K562 (cell line): ENCODE measurements around the gene MAML1. TPM values are rescaled to one million over a fixed set of nuclear protein-coding genes. Genes with fewer than 3 reads are reported as not detected.

ENCODE experiments used
- CBFB ChIP-seq: sonication (generic); formaldehyde crosslinking; IDR thresholded peaks from 2 replicates; pipeline ENCODE4 v1.4.0; 2020; ENCODE audit warnings: mild to moderate bottlenecking, missing genetic modification reagents
- FOXJ3 ChIP-seq: sonication (generic); formaldehyde crosslinking; IDR thresholded peaks from 2 replicates; pipeline ENCODE4 v1.4.0; 2020; ENCODE audit warnings: mild to moderate bottlenecking, missing genetic modification reagents
- FOXK1 ChIP-seq: sonication (generic); formaldehyde crosslinking; IDR thresholded peaks from 2 replicates; pipeline ENCODE4 v1.8.0; 2022; ENCODE audit warnings: missing genetic modification reagents, mild to moderate bottlenecking, borderline replicate concordance
- HDAC1 ChIP-seq, 2 experiments: fragments of 450-650 bp; IDR thresholded peaks; 2 replicates each; pipeline ENCODE4 v1.6.1; 2016 to 2017; ENCODE audit warnings: inconsistent platforms in 1 of 2, mild to moderate bottlenecking in 1 of 2, moderate library complexity in 1 of 2
- HNRNPH1 ChIP-seq: fragments of 200-400 bp; formaldehyde crosslinking; optimal IDR thresholded peaks from 2 replicates; pipeline ENCODE3; 2017; ENCODE audit warnings: low read depth, mild to moderate bottlenecking, low read length, moderate library complexity
- L3MBTL2 ChIP-seq: fragments of 450-650 bp; IDR thresholded peaks from 2 replicates; pipeline ENCODE4 v1.6.1; 2016; ENCODE audit warnings: mild to moderate bottlenecking, moderate library complexity
- LARP7 ChIP-seq: fragments of 450-650 bp; IDR thresholded peaks from 2 replicates; pipeline ENCODE4 v1.6.1; 2016
- POLR2A ChIP-seq: fragments of 450-650 bp; conservative IDR thresholded peaks from 2 replicates; pipeline ENCODE4 v1.6.1; 2016
- POLR2AphosphoS5 ChIP-seq: IDR thresholded peaks from 2 replicates; pipeline ENCODE4 v1.6.1; 2011; ENCODE audit warnings: mild to moderate bottlenecking, low read depth, low read length, moderate library complexity; ENCODE audit not compliant: control insufficient read depth, insufficient read depth
- RB1 ChIP-seq: fragments of 450-650 bp; IDR thresholded peaks from 2 replicates; pipeline ENCODE4 v1.6.1; 2017; ENCODE audit warnings: low read depth, mild to moderate bottlenecking
- RBM14 ChIP-seq: fragments of 200-400 bp; formaldehyde crosslinking; IDR thresholded peaks from 2 replicates; pipeline ENCODE4 v1.6.1; 2018; ENCODE audit warnings: low read depth, mild to moderate bottlenecking, low read length, moderate library complexity, borderline replicate concordance; ENCODE audit not compliant: insufficient read depth
- SMAD1 ChIP-seq: fragments of 150-350 bp; IDR thresholded peaks from 2 replicates; pipeline ENCODE4 v1.6.1; 2014; ENCODE audit warnings: low read length, low read depth; ENCODE audit not compliant: partially characterized antibody
- TCFL5 ChIP-seq: fragments of 250-450 bp; sonication (Bioruptor Pico); conservative IDR thresholded peaks from 2 replicates; pipeline ENCODE4 v1.6.1; 2021; ENCODE audit warnings: mild to moderate bottlenecking, moderate library complexity, matching md5 sums
- ZFX ChIP-seq: sonication (generic); formaldehyde crosslinking; IDR thresholded peaks from 2 replicates; pipeline ENCODE4 v1.8.0; 2022; ENCODE audit warnings: mild to moderate bottlenecking, missing genetic modification reagents, moderate library complexity
- ZKSCAN1 ChIP-seq: fragments of 150-350 bp; IDR thresholded peaks from 2 replicates; pipeline ENCODE4 v1.6.1; 2016; ENCODE audit warnings: low read depth, low read length
- ZNF124 ChIP-seq: sonication (generic); formaldehyde crosslinking; IDR thresholded peaks from 2 replicates; pipeline ENCODE4 v1.8.1; 2022; ENCODE audit warnings: missing genetic modification reagents
- ZNF224 ChIP-seq: sonication (generic); formaldehyde crosslinking; IDR thresholded peaks from 2 replicates; pipeline ENCODE4 v1.8.0; 2022; ENCODE audit warnings: mild to moderate bottlenecking, missing genetic modification reagents
- ZNF586 ChIP-seq: fragments of 450-650 bp; formaldehyde crosslinking; conservative IDR thresholded peaks from 2 replicates; pipeline ENCODE4 v1.4.0; 2020; ENCODE audit warnings: mild to moderate bottlenecking, moderate library complexity
- ZNF76 ChIP-seq: fragments of 250-450 bp; sonication (Bioruptor Pico); IDR thresholded peaks from 2 replicates; pipeline ENCODE4 v1.4.0; 2020; ENCODE audit warnings: mild to moderate bottlenecking, moderate library complexity, borderline replicate concordance
- ZNF764 ChIP-seq: fragments of 250-450 bp; sonication (Bioruptor Pico); IDR thresholded peaks from 2 replicates; pipeline ENCODE4 v1.4.0; 2020; ENCODE audit warnings: low read depth, mild to moderate bottlenecking, moderate library complexity
- ZNF79 ChIP-seq: fragments of 250-450 bp; sonication (Bioruptor Pico); IDR thresholded peaks from 2 replicates; pipeline ENCODE4 v1.4.0; 2020; ENCODE audit warnings: low read depth, mild to moderate bottlenecking, moderate library complexity
- polyA plus RNA-seq, 8 experiments: library from polyadenylated mRNA; depleted of rRNA in 4 of 8; stranded (reverse) in 5 of 8; unstranded in 3 of 8; fragments of >200 nt; fragmentation: Nextera tagmentation in 2 of 8; fragmentation: Illumina TruSeq in 1 of 8; extraction: Ambion mirVana in 2 of 8; extraction: Trizol in 1 of 8; gene quantifications; 2 replicates each; pipeline versions ENCODE4 v1.2.1 to v1.2.3, GENCODE V29; 2011 to 2014; ENCODE audit warnings: inconsistent platforms in 1 of 8, missing spikeins in 1 of 8
- total RNA-seq, 7 experiments: library from RNA; depleted of rRNA in 6 of 7; stranded (reverse); fragments of >200 nt in 6 of 7; fragmentation: Illumina TruSeq in 2 of 7; extraction: Trizol in 2 of 7; gene quantifications; 2 replicates each; pipeline versions ENCODE4 v1.2.1 to v1.2.3, GENCODE V29; 2011 to 2021; ENCODE audit warnings: low replicate concordance in 1 of 7
- TF ChIP-seq, protein P1 (sequence below): fragments of 250-450 bp; sonication (Bioruptor Pico); IDR thresholded peaks from 2 replicates; pipeline ENCODE4 v1.9.0; 2021; ENCODE audit warnings: mild to moderate bottlenecking, inconsistent platforms
- TF ChIP-seq, protein P2 (sequence below), 2 experiments: IDR thresholded peaks; 2 replicates each; pipeline ENCODE4 v1.6.1; 2011; ENCODE audit warnings: borderline replicate concordance in 1 of 2, control low read depth in 1 of 2, low read depth in 1 of 2, low read length in 1 of 2, mild to moderate bottlenecking in 1 of 2, mixed read lengths in 1 of 2, moderate library complexity in 1 of 2; ENCODE audit not compliant: insufficient read depth in 1 of 2, insufficient read length in 1 of 2, poor library complexity in 1 of 2, severe bottlenecking in 1 of 2; ENCODE audit errors: extremely low read depth in 1 of 2
- TF ChIP-seq, protein P3 (sequence below): sonication (generic); formaldehyde crosslinking; IDR thresholded peaks from 2 replicates; pipeline ENCODE4 v1.8.1; 2023; ENCODE audit warnings: mild to moderate bottlenecking, missing genetic modification reagents

MAML1 gene
- total and polyA plus RNA-seq, 9 of the 15 experiments (the other 6 are each of a cell fraction or from before 2014, with no cell fraction given): 0.32 to 18.4 (median 7.0) TPM

DNA sequence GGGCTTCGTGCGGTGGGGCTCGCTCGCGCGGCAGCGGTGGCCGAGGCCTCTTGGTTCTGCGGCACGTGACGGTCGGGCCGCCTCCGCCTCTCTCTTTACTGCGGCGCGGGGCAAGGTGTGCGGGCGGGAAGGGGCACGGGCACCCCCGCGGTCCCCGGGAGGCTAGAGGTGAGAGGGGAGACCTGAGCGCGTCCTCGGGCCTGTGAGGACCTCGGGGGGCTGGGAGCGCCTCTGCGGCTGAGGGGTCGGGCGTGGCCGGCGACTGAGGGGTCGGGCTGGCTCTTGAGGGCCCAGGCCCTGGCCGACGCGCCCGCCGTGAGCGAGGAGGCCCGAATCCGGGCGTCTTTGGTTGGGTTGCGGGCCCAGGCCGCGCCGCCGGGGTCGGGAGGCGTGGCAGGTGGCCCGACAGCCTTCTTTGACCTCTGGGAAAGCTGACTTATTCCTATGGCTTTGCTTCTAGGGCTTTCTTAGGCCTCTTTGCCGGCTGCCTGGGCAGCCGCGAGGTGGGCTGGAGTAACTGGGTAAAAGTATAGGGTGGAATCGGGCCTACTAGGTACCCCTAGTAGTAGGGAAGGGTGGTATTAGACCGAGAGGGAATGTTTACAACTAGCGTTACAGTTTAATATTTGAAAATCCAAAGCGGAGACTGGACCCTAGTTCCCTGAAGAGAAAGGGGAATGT is 33.5 kb upstream of the MAML1 start, which contains the start of gene CANX (continued):
- TF ChIP-seq, protein P1, sequence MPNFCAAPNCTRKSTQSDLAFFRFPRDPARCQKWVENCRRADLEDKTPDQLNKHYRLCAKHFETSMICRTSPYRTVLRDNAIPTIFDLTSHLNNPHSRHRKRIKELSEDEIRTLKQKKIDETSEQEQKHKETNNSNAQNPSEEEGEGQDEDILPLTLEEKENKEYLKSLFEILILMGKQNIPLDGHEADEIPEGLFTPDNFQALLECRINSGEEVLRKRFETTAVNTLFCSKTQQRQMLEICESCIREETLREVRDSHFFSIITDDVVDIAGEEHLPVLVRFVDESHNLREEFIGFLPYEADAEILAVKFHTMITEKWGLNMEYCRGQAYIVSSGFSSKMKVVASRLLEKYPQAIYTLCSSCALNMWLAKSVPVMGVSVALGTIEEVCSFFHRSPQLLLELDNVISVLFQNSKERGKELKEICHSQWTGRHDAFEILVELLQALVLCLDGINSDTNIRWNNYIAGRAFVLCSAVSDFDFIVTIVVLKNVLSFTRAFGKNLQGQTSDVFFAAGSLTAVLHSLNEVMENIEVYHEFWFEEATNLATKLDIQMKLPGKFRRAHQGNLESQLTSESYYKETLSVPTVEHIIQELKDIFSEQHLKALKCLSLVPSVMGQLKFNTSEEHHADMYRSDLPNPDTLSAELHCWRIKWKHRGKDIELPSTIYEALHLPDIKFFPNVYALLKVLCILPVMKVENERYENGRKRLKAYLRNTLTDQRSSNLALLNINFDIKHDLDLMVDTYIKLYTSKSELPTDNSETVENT (CRISPR knock-in tag): peak; percentile 77
- TF ChIP-seq HDAC1 (IDR thresholded peaks at IDR 0.05) (peak in 1 of 2 experiments; percentile 56; a peak in 2 of 4 replicates), FOXJ3 (CRISPR knock-in tag) (no peak), LARP7 (no peak), SMAD1 (peak; percentile 84), RB1 (peak; percentile 47; the same call in 1 of the 2 replicates), POLR2AphosphoS5 (peak; percentile 80), ZNF76 (CRISPR knock-in tag) (0 out of 2 replicates have a peak, but pooled peaks have one; percentile 17), CBFB (CRISPR knock-in tag) (peak; percentile 36; the same call in 1 of the 2 replicates), ZNF124 (no peak), ZNF224 (CRISPR knock-in tag) (no peak), RBM14 (0 out of 2 replicates have a peak, but pooled peaks have one; percentile 57), ZNF79 (no peak), HNRNPH1 (peak; percentile 60), POLR2A (peak; percentile 86), ZFX (peak; percentile 96), ZNF764 (no peak), L3MBTL2 (peak; percentile 95), ZKSCAN1 (0 out of 2 replicates have a peak, but pooled peaks have one; percentile 10), ZNF586 (CRISPR knock-in tag) (no peak), FOXK1 (CRISPR knock-in tag) (peak; percentile 39; the same call in 1 of the 2 replicates), TCFL5 (CRISPR knock-in tag) (no peak)
- TF ChIP-seq, protein P2, sequence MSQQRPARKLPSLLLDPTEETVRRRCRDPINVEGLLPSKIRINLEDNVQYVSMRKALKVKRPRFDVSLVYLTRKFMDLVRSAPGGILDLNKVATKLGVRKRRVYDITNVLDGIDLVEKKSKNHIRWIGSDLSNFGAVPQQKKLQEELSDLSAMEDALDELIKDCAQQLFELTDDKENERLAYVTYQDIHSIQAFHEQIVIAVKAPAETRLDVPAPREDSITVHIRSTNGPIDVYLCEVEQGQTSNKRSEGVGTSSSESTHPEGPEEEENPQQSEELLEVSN (IDR thresholded peaks at IDR 0.05; ENCODE audit: borderline replicate concordance in 1 of 2, extremely low read depth in 1 of 2, insufficient read depth in 1 of 2, insufficient read length in 1 of 2, low read depth in 1 of 2, low read length in 1 of 2, poor library complexity in 1 of 2, severe bottlenecking in 1 of 2): peak; percentile 93 to 97
- TF ChIP-seq, protein P3, sequence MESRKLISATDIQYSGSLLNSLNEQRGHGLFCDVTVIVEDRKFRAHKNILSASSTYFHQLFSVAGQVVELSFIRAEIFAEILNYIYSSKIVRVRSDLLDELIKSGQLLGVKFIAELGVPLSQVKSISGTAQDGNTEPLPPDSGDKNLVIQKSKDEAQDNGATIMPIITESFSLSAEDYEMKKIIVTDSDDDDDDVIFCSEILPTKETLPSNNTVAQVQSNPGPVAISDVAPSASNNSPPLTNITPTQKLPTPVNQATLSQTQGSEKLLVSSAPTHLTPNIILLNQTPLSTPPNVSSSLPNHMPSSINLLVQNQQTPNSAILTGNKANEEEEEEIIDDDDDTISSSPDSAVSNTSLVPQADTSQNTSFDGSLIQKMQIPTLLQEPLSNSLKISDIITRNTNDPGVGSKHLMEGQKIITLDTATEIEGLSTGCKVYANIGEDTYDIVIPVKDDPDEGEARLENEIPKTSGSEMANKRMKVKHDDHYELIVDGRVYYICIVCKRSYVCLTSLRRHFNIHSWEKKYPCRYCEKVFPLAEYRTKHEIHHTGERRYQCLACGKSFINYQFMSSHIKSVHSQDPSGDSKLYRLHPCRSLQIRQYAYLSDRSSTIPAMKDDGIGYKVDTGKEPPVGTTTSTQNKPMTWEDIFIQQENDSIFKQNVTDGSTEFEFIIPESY (CRISPR knock-in tag): 0 out of 2 replicates have a peak, but pooled peaks have one; percentile 34
